NCI-H524 treated with DMSO at 0.1 percent for 48 hours (cell line): ENCODE data around the gene CES1.
"Not testable (repeated sequence)": the region's sequence is repeated elsewhere in the genome, so short reads cannot be mapped to it uniquely, and the experiment has no call there.

ENCODE experiments used
- DNase-seq: peaks from one replicate; lab custom pipeline; 2025; lab: John Stamatoyannopoulos, UW

The CES1 gene

DNA sequence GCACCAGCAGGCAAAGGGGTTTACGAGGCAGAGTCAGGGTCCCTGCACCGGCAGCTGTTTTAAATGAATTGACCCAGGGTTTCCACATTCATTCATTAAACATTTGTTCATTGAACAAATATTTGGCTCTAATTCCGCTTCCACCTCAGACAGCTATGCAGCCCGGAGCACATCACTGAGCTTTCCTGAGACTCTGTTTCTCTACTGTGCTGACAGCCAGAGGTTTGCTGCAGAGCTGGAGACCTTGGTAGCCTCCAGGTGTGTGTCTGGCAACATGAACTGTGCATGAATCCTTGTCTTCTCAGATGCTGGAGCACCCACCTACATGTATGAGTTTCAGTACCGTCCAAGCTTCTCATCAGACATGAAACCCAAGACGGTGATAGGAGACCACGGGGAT lies 42.7 kb downstream of the CES1 start:
- not testable (repeated sequence) for DNase-seq

DNA sequence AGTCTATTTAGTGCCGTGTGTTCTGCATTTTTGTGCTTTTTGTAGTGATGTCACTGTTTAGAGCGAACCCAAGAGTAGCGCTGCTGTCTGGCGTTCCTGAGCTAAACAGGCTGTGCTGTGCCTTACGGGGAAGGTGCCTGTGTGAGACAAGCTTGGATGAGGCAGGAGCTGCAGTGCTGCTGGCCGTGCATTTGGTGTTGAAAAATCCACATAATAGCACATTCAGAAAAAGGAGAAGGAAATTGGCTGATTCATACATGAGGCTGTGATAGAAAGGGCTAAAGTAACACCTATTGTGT lies 50.2 kb downstream of the CES1 start:
- DNase-seq = not testable (repeated sequence)

DNA sequence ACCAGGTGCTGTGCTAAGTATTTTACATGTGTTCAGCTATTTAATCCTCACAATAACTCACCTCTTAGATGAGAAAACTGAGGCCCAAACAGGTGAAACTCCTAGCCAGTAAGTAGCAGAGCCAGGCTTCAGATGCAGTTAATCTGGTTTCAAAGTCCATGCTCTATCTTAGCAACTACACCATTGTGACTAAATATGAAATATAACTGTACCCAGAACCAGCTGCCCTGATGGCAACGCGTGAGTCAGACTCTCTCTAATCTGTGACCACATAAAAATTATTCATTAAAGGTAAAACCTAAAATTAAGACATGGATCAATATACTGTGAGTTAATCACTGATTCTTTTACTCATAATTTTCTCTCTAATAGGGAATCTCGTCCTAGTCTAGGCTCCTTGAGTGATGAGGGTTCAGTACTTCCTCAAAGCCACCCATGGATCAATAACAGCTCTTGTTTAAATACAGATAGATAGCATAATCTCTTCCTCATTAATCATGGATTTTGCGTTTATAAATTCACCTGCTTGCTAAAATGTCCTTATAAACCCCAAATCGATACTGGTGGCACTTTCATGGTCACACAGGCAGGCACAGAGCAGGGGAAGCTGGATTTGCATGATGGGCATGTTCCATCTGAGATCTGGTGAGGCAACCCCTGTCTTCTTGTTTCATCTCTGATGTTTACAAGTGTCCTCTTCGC lies 50.7 kb downstream of the CES1 start:
- not testable (repeated sequence) for DNase-seq

DNA sequence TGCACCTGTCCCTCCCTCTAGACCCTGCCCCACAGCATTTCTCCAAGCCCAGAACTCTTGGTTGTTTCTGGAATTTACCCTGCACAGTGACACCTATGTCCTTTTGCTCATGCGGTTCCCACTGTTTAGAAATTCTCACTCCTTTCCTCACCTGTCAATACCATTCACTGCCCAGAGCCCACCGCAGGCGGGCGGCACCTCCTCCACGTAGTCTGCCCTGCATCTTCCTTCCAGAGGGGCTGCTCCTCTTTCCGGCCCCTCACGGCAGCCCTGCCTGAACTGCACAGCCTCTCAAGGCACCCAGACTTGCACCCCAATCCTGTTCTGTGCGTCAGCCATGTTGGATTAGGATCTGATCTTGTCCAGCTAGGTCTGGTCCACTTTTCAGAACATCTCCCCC lies 51.4 kb downstream of the CES1 start:
- DNase-seq = not testable (repeated sequence)

DNA sequence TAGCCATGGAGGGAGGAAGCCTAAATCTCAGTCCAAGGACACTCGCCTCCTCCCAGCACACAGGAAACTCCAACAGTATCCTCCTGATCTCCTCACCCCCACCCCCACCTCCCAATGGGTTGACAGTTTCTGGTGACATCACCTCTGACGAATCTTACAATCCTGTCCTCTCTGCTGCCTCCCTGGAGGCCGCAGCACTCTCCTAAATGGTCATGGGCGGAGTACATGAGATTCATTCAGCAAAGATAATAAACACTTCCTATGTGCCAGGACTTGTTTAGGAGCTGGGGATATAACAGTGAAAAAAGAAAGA lies 52.8 kb downstream of the CES1 start:
- DNase-seq = not testable (repeated sequence)

DNA sequence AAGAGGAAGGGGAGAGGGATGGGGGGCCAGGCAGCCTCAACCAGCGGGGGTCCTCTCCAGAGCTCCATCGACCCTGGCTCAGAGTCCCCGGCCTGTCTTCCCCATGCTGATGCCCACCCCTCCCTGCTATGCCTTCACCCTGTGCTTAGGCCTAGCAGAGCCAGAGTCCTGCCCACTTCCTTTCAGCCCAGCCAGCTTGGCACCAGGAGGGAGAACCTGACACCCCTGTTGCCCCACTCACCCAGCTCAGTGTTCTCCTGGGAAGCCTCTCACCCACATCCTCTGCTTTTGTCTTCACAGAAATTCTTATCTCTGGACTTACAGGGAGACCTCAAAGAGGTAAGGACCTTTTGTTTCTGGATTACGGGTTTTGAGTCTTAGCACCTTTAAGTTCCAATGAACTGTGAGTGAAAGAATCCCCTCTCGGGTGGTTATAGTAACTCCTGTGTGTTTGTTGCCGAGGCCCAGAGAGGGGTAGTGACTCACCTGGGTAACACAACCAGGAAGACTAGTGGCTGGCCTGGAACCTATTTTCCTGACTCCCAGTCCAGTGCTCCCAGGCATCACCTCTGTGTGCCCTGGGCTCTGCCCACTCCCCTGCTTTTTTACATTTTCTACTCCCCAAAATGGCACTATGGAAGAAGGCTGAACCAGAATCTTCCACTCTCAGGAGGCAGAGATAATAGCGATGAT lies 53.3 kb downstream of the CES1 start:
- no peak for DNase-seq

DNA sequence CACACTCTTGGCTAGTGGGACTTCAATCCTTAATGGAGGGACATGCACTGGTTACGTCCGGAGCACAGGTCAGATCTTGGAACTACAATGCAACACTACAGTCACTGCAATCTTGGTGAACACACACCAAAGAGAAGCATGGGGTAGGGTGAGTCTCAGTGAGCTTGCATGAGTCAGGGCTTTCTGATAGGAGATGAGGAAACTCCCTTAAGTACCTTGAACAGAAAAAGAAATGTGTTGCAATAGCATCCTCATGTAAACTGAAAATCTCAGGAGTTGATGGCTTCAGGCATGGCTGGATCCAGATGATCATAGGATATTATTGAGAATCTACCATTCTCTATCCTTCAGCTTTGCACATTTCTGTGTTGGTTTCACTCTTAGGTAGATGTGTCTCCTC lies 54.1 kb downstream of the CES1 start:
- no peak for DNase-seq

DNA sequence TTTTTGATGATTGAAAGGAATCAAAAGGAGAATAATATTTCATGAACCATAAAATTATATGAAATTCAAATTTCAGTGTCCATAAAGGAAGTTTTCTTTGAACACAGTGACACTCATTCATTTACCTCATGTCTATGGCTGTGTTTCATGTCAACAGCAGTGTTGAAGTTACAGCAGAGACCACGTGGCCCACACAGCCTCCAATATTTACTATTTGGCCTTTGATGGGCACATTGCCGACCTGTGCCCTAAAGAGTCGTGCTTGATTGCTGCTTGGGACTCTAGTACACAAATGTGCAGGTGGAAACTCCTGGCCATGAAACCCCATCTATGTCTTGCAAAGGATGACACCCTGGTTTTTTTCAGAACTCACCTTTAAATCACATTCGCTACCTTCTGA lies 57.0 kb downstream of the CES1 start:
- no peak for DNase-seq

DNA sequence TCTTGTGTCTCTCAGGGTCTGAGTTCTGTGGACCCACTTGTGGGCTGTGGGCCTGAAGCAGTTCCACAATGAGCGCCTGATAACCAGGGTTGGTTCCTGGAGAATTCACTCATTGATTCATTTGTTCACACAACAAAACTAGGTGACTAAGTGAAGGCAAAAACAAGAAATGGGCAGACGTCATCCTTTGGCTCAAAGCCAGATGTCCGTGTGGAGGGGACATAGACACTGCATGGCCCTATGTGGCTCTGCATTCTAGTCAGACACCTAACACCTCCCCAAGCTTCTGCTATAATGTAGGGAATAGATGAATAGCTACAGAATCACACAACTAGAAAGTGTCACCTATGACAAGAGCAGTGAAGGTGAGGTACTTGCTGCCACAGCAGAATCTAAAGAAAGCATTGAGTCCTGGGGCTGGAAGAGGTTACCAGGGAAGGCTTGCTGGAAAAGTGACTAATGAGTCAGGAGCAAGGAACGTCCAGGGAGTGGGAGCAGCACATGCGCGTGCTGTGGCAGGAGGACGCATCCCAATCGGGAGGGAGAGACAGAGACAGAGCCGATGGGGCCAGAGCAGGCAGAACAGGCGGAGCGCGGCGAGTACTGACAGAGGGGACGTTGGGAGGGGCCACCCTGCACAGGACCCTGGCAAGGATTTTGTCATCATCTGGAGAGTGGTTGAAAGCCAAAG lies 58.9 kb downstream of the CES1 start:
- no peak for DNase-seq

DNA sequence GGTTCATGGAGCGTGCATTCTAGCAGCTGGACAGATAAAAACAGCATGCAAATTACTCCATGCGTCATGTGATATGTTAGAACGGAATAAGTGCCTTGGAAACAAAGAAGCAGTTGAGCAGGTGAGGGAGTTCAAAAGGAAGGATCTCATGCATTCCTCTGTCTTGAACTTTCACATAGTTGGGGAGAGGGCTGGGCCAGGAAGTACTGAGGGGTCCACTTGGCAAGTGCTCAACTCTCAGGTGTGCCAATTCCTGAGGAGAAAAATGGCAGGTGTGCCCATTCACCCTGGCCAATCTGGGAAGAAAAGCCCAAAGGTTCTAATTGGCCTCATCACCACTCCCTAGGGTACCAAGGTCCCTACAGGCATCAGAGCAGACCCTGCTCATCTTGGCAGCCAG lies 67.7 kb downstream of the CES1 start:
- no peak for DNase-seq

DNA sequence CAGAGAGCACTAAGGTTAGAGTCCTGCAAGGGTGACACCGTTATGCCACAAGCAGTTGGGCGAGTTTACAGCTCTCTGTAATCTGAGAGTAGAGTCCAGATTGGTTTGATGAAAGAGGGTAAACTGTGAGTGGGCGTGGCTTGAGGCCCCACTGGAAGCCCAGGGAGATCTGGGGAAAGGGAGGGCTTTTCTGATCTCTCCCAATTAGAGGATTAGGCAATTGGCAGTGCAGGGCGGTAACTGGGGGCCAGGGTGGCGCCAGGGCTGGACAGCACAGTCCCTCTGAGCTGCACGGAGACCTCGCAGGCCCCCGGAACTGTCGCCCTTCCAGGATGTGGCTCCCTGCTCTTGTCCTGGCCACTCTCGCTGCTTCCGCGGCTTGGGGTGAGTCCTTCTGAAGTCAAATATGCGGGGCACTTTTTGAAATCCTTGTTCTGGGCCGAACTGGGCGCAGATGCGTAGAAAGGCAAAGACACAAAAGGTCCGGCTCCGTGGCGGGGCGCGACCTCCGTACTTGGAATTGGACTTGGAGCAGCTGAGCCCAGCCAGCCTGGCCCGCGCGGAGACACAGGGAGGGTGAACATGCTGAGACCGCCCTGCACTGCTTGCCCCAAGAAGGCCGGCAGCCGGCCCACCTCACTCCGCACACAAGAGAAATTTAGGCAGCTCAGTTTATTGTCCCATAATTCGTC lies 72.4 kb downstream of the CES1 start:
- no peak for DNase-seq

DNA sequence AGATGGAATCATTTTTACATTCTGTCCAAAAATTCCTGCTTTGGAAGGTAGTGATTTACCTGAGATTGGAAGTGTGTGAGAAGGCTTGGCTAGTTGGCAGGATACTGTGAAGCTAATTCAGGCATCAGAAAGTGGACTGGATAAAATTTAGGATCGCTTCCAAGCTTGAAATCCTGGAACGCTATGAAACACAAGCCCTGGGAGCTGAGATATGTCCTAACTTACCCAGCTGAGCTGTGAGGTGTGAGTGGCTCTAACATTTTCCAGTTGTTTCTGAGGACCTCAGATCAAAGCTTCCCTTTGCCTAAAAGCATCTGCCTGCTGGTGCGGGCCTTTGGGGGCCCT lies 73.0 kb downstream of the CES1 start:
- DNase-seq = not testable (repeated sequence)

DNA sequence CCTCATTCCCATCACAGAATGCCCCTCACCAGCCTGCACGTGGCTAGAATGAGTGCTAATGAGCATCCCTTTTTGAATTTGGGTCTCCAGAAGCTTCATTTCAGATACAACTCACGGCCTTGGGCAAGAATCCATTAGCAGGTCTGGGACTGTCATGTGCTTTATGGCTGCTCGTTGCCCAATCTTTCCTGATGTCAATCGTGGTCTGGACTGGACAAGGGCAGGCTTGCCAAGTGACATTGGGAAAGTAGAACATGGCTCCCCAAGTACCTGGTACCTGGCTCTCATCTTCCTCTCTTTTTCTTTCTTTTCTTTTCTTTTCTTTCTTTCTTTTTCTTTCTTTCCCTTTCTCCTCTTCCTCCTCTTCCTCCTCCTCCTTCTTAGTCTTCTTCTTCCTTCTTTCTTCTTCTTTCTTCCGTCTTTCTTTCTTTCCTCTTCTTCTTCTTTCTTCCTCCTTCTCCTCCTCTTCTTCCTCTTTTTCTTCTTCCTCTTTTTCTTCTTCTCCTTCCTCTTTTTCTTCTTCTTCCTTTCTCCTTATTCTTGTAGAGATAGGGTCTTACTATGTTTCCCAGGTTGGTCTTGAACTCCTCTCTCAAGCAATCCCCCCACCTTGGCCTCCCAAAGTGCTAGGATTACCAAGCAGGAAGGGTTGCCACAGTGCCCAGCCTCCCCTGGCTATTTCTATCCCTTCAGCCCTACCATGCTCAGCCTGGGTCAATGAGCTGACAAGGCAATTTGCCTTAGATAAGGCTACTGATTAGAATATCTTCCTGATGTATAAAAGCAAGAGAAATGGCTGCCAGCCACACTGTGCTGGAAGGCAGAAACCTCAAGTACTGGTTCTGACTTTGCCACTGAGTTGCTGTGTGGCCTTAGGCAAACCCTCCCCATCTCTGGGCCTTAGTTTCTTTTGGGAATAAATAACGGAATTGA lies 75.0 kb downstream of the CES1 start:
- not testable (repeated sequence) for DNase-seq

DNA sequence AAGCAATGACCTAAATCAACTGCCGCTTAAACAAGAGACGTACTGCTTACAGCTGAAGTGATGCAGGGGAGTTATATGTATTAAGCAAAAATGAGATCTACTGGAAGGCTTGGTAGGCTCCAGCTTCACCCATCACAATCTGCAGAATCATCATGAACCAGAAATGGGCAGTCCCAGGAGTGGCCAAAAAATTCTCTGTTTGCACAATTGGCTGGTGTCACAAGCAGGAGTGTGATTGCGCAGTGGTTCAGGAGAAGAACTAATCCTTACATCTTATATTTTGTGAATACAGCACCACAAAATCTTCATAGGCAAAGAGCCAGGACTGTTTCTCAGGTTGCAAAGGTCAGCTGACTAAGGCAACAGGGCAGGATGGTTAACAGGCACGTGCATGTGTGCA lies 75.9 kb downstream of the CES1 start:
- DNase-seq = no peak

DNA sequence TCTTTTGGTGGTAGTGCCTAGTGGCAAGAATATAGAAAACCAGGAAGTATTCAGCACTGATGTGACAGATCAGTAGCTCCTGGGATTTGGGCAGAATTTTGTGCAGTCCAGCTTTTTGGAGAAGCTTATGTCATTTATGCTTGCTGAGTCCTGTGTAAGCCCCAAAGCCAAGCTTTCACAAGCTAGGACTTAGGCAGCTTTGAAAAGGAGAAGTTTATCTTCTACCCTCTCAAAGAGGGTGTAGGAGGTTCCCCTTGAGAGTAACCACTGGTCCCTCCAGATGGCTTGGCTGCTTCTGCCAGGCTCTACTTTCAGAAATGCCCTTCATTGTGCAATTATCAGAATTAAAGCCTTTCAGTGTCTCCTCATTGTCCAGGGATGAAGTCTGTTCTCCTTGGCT lies 78.8 kb downstream of the CES1 start:
- no peak for DNase-seq

DNA sequence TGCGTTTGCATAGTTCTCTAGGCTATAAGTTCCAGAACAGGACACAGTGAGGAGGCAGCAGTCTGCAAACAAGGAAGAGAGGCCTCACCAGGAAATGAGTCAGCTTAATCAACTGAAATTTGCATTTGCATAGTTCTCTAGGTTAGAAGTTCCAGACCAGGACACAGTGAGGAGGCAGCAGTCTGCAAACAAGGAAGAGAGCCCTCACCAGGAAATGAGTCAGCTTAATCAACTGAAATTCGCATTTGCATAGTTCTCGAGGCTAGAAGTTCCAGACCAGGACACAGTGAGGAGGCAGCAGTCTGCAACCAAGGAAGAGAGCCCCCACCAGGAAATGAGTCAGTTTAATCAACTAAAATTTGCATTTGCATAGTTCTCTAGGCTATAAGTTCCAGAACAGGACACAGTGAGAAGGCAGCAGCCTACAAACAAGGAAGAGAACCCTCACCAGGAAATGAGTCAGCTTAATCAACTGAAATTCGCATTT lies 79.7 kb downstream of the CES1 start:
- not testable (repeated sequence) for DNase-seq
